PC-9 (cell line): ENCODE data around the gene PLAAT3.
"Not testable (repeated sequence)": the region's sequence is repeated elsewhere in the genome, so short reads cannot be mapped to it uniquely, and the experiment has no call there.

Experiments used
- CTCF ChIP-seq: fragments of 200-600 bp; sonication (generic); conservative IDR thresholded peaks from 2 replicates; pipeline ENCODE4 v1.6.1; 2017; ENCODE audit warnings: mixed run types, antibody characterized with exemption, mild to moderate bottlenecking, moderate library complexity
- EZH2 ChIP-seq: fragments of 200-600 bp; sonication (generic); IDR thresholded peaks from 2 replicates; pipeline ENCODE4 v1.8.0; 2017; ENCODE audit warnings: antibody characterized with exemption, low read depth

GRCh38 chr11:63602290-63603179, 11.7 kb downstream of the PLAAT3 start:
- TF ChIP-seq CTCF, EZH2: not testable (repeated sequence)
